ENCODE results near the gene MDFI. TPM values are rescaled to one million over a fixed set of nuclear protein-coding genes. Genes with fewer than 3 reads are reported as not detected.

MDFI gene
- total RNA-seq, 2 donors from 2014 or later = not detected

GRCh38 chr6:41674231-41675000 is 36.1 kb downstream of the MDFI start:
- ATAC-seq (replicated peaks) = no peak
- Mint-ChIP-seq H3K27me3 (peaks cover 22% of the 10 kb centered on the region), H3K4me1 (no peaks in the 10 kb centered on the region), H3K9me3 (no peaks in the 10 kb centered on the region), H3K36me3 (ENCODE audit: low read depth) (no peaks in the 10 kb centered on the region), H3K4me3 (no peak overlapping the region), H3K27ac (no peak overlapping the region)

- no peaks in the 10 kb centered on the region for H3K4me1 Mint-ChIP-seq
- H3K9me3 Mint-ChIP-seq = no peaks in the 10 kb centered on the region
- peaks cover 22% of the 10 kb centered on the region for H3K27me3 Mint-ChIP-seq
- no peaks in the 10 kb centered on the region for H3K36me3 Mint-ChIP-seq (ENCODE audit: low read depth)
- ATAC-seq (replicated peaks) = no peak
- no peak overlapping the region for H3K4me3 Mint-ChIP-seq
- no peak overlapping the region for H3K27ac Mint-ChIP-seq
Observed at GRCh38 chr6:41675176-41675775, 37.0 kb downstream of the MDFI start.

- no peak overlapping the region for H3K4me3 Mint-ChIP-seq
- no peaks in the 10 kb centered on the region for H3K36me3 Mint-ChIP-seq (ENCODE audit: low read depth)
- peaks cover 19% of the 10 kb centered on the region for H3K27me3 Mint-ChIP-seq
- H3K9me3 Mint-ChIP-seq = no peaks in the 10 kb centered on the region
- no peak overlapping the region for H3K27ac Mint-ChIP-seq
- no peaks in the 10 kb centered on the region for H3K4me1 Mint-ChIP-seq
- ATAC-seq (replicated peaks) = no peak
Observed at GRCh38 chr6:41675992-41676391, 37.7 kb downstream of the MDFI start.

GRCh38 chr6:41676431-41676830 is 38.2 kb downstream of the MDFI start:
- H3K27ac Mint-ChIP-seq = no peak overlapping the region
- no peaks in the 10 kb centered on the region for H3K36me3 Mint-ChIP-seq (ENCODE audit: low read depth)
- H3K9me3 Mint-ChIP-seq = no peaks in the 10 kb centered on the region
- H3K4me3 Mint-ChIP-seq = no peak overlapping the region
- ATAC-seq (replicated peaks) = no peak
- H3K4me1 Mint-ChIP-seq = no peaks in the 10 kb centered on the region
- peaks cover 19% of the 10 kb centered on the region for H3K27me3 Mint-ChIP-seq

- no peaks in the 10 kb centered on the region for H3K4me1 Mint-ChIP-seq
Observed at GRCh38 chr6:41677124-41677921, 39.1 kb downstream of the MDFI start.

GRCh38 chr6:41678511-41679084 is 40.3 kb downstream of the MDFI start:
- no peaks in the 10 kb centered on the region for H3K36me3 Mint-ChIP-seq (ENCODE audit: low read depth)

More at GRCh38 chr6:41677124-41677921, 39.1 kb downstream of the MDFI start:
- ATAC-seq (replicated peaks) = no peak
- Mint-ChIP-seq H3K9me3 (no peaks in the 10 kb centered on the region), H3K36me3 (ENCODE audit: low read depth) (no peaks in the 10 kb centered on the region), H3K27ac (no peak overlapping the region), H3K27me3 (peaks cover 19% of the 10 kb centered on the region), H3K4me3 (no peak overlapping the region)

GRCh38 chr6:41679696-41680095 is 41.4 kb downstream of the MDFI start:
- H3K27ac Mint-ChIP-seq = no peak overlapping the region
- no peak overlapping the region for H3K4me3 Mint-ChIP-seq
- H3K27me3 Mint-ChIP-seq = peaks cover 12% of the 10 kb centered on the region
- no peaks in the 10 kb centered on the region for H3K9me3 Mint-ChIP-seq
- no peaks in the 10 kb centered on the region for H3K4me1 Mint-ChIP-seq
- no peak for ATAC-seq (replicated peaks)
- no peaks in the 10 kb centered on the region for H3K36me3 Mint-ChIP-seq (ENCODE audit: low read depth)

More at GRCh38 chr6:41678511-41679084, 40.3 kb downstream of the MDFI start:
- no peaks in the 10 kb centered on the region for H3K9me3 Mint-ChIP-seq
- peaks cover 19% of the 10 kb centered on the region for H3K27me3 Mint-ChIP-seq
- no peak overlapping the region for H3K4me3 Mint-ChIP-seq
- no peak for ATAC-seq (replicated peaks)
- H3K4me1 Mint-ChIP-seq = no peaks in the 10 kb centered on the region
- H3K27ac Mint-ChIP-seq = no peak overlapping the region

GRCh38 chr6:41680182-41680965 is 42.1 kb downstream of the MDFI start:
- H3K4me1 Mint-ChIP-seq = no peaks in the 10 kb centered on the region
- no peak overlapping the region for H3K4me3 Mint-ChIP-seq
- no peak for ATAC-seq (replicated peaks)
- H3K27me3 Mint-ChIP-seq = peaks cover 12% of the 10 kb centered on the region
- no peaks in the 10 kb centered on the region for H3K36me3 Mint-ChIP-seq (ENCODE audit: low read depth)
- H3K27ac Mint-ChIP-seq = no peak overlapping the region
- no peaks in the 10 kb centered on the region for H3K9me3 Mint-ChIP-seq

GRCh38 chr6:41682056-41682477 is 43.8 kb downstream of the MDFI start:
- peaks cover 4% of the 10 kb centered on the region for H3K27me3 Mint-ChIP-seq
- H3K4me3 Mint-ChIP-seq = peak overlapping the region; percentile 70
- no peaks in the 10 kb centered on the region for H3K4me1 Mint-ChIP-seq
- H3K9me3 Mint-ChIP-seq = no peaks in the 10 kb centered on the region
- ATAC-seq (replicated peaks) = peak; percentile 78
- no peaks in the 10 kb centered on the region for H3K36me3 Mint-ChIP-seq (ENCODE audit: low read depth)
- no peak overlapping the region for H3K27ac Mint-ChIP-seq

GRCh38 chr6:41682497-41683272 is 44.4 kb downstream of the MDFI start:
- Mint-ChIP-seq H3K27ac (peak overlapping the region; percentile 41), H3K4me3 (peak overlapping the region; percentile 70), H3K4me1 (no peaks in the 10 kb centered on the region), H3K27me3 (peaks cover 3% of the 10 kb centered on the region), H3K9me3 (no peaks in the 10 kb centered on the region), H3K36me3 (ENCODE audit: low read depth) (no peaks in the 10 kb centered on the region)
- ATAC-seq (replicated peaks) = no peak

- no peaks in the 10 kb centered on the region for H3K36me3 Mint-ChIP-seq (ENCODE audit: low read depth)
- H3K27me3 Mint-ChIP-seq = peaks cover 3% of the 10 kb centered on the region
- peak overlapping the region; percentile 70 for H3K4me3 Mint-ChIP-seq
- no peaks in the 10 kb centered on the region for H3K4me1 Mint-ChIP-seq
- no peaks in the 10 kb centered on the region for H3K9me3 Mint-ChIP-seq
- peak overlapping the region; percentile 41 for H3K27ac Mint-ChIP-seq
- ATAC-seq (replicated peaks) = peak; percentile 22
Observed at GRCh38 chr6:41683273-41683522, 44.9 kb downstream of the MDFI start.

- Mint-ChIP-seq H3K36me3 (ENCODE audit: low read depth) (no peaks in the 10 kb centered on the region), H3K9me3 (no peaks in the 10 kb centered on the region), H3K27me3 (peaks cover 1% of the 10 kb centered on the region), H3K27ac (peak overlapping the region; percentile 41), H3K4me3 (peak overlapping the region; percentile 70), H3K4me1 (no peaks in the 10 kb centered on the region)
- ATAC-seq (replicated peaks) = peak; percentile 90
Observed at GRCh38 chr6:41683523-41684310, 45.4 kb downstream of the MDFI start.

Measured in activated T-helper 17 cell treated with anti-CD3 and anti-CD28 coated beads, Interleukin-2, amount 50 U/mL, for 72 hours (primary cell).